ENCODE data around the gene SERPINB7. TPM values are rescaled to one million over a fixed set of nuclear protein-coding genes. Genes with fewer than 3 reads are reported as not detected.

The SERPINB7 gene
- total and polyA plus RNA-seq, 4 donors, result 0.12 to 1.6 (median 0.19) TPM

DNA sequence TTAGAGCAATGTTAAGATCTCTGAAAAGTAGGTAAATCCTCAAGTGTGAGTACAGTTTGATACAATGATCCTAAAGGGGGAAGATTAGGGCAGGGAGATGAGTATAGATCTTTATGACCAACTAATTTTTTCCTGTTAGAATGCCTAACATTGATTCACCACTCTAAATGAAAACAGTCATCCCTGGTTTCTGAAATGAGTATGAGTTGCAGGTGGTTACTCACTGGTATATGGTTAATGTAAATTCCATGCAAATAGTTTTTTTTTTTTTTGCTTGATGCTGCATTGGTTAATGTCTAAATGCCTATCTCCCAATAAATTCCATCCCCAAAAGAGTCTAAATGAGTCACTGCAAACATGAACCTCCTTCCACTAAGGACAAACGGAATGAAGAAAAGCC is 57.3 kb downstream of the SERPINB7 start:
- Histone ChIP-seq H3K27ac (ENCODE audit: low read depth in 1 of 2, low read length in 1 of 2) (no peak overlapping the region), H3K9ac (ENCODE audit: insufficient read depth in 1 of 2, low read length in 2 of 2) (no peak overlapping the region), H3K4me3 (no peak overlapping the region), H3K4me1 (ENCODE audit: control insufficient read depth in 5 of 5, insufficient read depth in 5 of 5, low read length in 5 of 5) (no peaks in the 10 kb centered on the region), H3K27me3 (ENCODE audit: control insufficient read depth in 3 of 3, insufficient read depth in 3 of 3, low read length in 2 of 3) (no peaks in the 10 kb centered on the region), H3K36me3 (ENCODE audit: control insufficient read depth in 4 of 4, insufficient read depth in 4 of 4, low read length in 4 of 4) (no peaks in the 10 kb centered on the region), H3K9me3 (ENCODE audit: control insufficient read depth in 4 of 4, insufficient read depth in 3 of 4, low read length in 3 of 4) (no peaks in the 10 kb centered on the region)
- ATAC-seq (ENCODE audit: insufficient read depth, low FRiP score) (no peak), DNase-seq (no peak)
- TF ChIP-seq, protein P1, sequence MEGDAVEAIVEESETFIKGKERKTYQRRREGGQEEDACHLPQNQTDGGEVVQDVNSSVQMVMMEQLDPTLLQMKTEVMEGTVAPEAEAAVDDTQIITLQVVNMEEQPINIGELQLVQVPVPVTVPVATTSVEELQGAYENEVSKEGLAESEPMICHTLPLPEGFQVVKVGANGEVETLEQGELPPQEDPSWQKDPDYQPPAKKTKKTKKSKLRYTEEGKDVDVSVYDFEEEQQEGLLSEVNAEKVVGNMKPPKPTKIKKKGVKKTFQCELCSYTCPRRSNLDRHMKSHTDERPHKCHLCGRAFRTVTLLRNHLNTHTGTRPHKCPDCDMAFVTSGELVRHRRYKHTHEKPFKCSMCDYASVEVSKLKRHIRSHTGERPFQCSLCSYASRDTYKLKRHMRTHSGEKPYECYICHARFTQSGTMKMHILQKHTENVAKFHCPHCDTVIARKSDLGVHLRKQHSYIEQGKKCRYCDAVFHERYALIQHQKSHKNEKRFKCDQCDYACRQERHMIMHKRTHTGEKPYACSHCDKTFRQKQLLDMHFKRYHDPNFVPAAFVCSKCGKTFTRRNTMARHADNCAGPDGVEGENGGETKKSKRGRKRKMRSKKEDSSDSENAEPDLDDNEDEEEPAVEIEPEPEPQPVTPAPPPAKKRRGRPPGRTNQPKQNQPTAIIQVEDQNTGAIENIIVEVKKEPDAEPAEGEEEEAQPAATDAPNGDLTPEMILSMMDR (IDR thresholded peaks at IDR 0.05; ENCODE audit: control extremely low read depth, extremely low read depth), result no peak
- 81 to 83% methylated on average over 1 of the region's 1 CpG for WGBS, 2 donors

GRCh38 chr18:63834471-63835113 is 59.4 kb downstream of the SERPINB7 start:
- no peaks in the 10 kb centered on the region for H3K27me3 ChIP-seq (ENCODE audit: control insufficient read depth in 3 of 3, insufficient read depth in 3 of 3, low read length in 2 of 3)
- H3K27ac ChIP-seq (ENCODE audit: low read depth in 1 of 2, low read length in 1 of 2), result no peak overlapping the region
- no peaks in the 10 kb centered on the region for H3K9me3 ChIP-seq (ENCODE audit: control insufficient read depth in 4 of 4, insufficient read depth in 3 of 4, low read length in 3 of 4)
- no peak overlapping the region for H3K4me3 ChIP-seq
- H3K36me3 ChIP-seq (ENCODE audit: control insufficient read depth in 4 of 4, insufficient read depth in 4 of 4, low read length in 4 of 4), result no peaks in the 10 kb centered on the region
- WGBS, 2 donors, result 73 to 76% methylated on average over 4 of the region's 4 CpGs
- H3K9ac ChIP-seq (ENCODE audit: insufficient read depth in 1 of 2, low read length in 2 of 2), result no peak overlapping the region
- no peak for DNase-seq
- TF ChIP-seq, protein P1 (IDR thresholded peaks at IDR 0.05; ENCODE audit: control extremely low read depth, extremely low read depth), result no peak
- H3K4me1 ChIP-seq (ENCODE audit: control insufficient read depth in 5 of 5, insufficient read depth in 5 of 5, low read length in 5 of 5), result no peaks in the 10 kb centered on the region
- no peak for ATAC-seq (ENCODE audit: insufficient read depth, low FRiP score)

- DNase-seq, result no peak
- Histone ChIP-seq H3K27me3 (ENCODE audit: control insufficient read depth in 3 of 3, insufficient read depth in 3 of 3, low read length in 2 of 3) (no peaks in the 10 kb centered on the region), H3K9me3 (ENCODE audit: control insufficient read depth in 4 of 4, insufficient read depth in 3 of 4, low read length in 3 of 4) (no peaks in the 10 kb centered on the region), H3K4me1 (ENCODE audit: control insufficient read depth in 5 of 5, insufficient read depth in 5 of 5, low read length in 5 of 5) (no peaks in the 10 kb centered on the region), H3K4me3 (no peak overlapping the region), H3K9ac (ENCODE audit: insufficient read depth in 1 of 2, low read length in 2 of 2) (no peak overlapping the region), H3K36me3 (ENCODE audit: control insufficient read depth in 4 of 4, insufficient read depth in 4 of 4, low read length in 4 of 4) (no peaks in the 10 kb centered on the region), H3K27ac (ENCODE audit: low read depth in 1 of 2, low read length in 1 of 2) (no peak overlapping the region)
- ATAC-seq (ENCODE audit: insufficient read depth, low FRiP score), result no peak
- WGBS, 2 donors, result 19 to 34% methylated on average over 3 of the region's 3 CpGs
- TF ChIP-seq, protein P1 (IDR thresholded peaks at IDR 0.05; ENCODE audit: control extremely low read depth, extremely low read depth), result no peak
Measured at GRCh38 chr18:63836456-63836855, 61.2 kb downstream of the SERPINB7 start.

DNA sequence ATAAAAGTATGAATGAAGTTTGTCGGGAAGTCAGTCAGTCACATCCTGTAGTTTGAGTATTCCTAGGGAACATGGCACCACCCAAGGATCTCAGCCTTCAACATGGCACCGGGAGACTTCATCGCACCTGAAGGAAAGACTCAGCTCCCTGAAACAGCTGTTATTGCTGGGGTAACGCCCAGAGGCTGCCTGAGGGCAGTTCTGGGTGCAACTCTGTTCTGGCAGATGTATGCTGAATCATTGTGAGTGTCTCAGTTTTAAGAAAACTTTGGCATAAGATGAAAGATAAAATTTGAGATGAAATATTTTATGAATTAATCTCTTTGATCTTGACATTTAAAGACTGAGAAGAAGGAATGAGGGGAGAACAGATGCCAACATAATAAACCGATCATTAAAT is 62.4 kb downstream of the SERPINB7 start:
- no peaks in the 10 kb centered on the region for H3K36me3 ChIP-seq (ENCODE audit: control insufficient read depth in 4 of 4, insufficient read depth in 4 of 4, low read length in 4 of 4)
- H3K4me1 ChIP-seq (ENCODE audit: control insufficient read depth in 5 of 5, insufficient read depth in 5 of 5, low read length in 5 of 5), result no peaks in the 10 kb centered on the region
- H3K9me3 ChIP-seq (ENCODE audit: control insufficient read depth in 4 of 4, insufficient read depth in 3 of 4, low read length in 3 of 4), result no peaks in the 10 kb centered on the region
- H3K27me3 ChIP-seq (ENCODE audit: control insufficient read depth in 3 of 3, insufficient read depth in 3 of 3, low read length in 2 of 3), result no peaks in the 10 kb centered on the region
- H3K4me3 ChIP-seq, result no peak overlapping the region
- no peak for ATAC-seq (ENCODE audit: insufficient read depth, low FRiP score)
- TF ChIP-seq, protein P1 (IDR thresholded peaks at IDR 0.05; ENCODE audit: control extremely low read depth, extremely low read depth), result no peak
- H3K9ac ChIP-seq (ENCODE audit: insufficient read depth in 1 of 2, low read length in 2 of 2), result no peak overlapping the region
- DNase-seq, result no peak
- no peak overlapping the region for H3K27ac ChIP-seq (ENCODE audit: low read depth in 1 of 2, low read length in 1 of 2)
- 80 to 88% methylated on average over 5 of the region's 5 CpGs for WGBS, 2 donors

Data from lung (tissue), 12 donors.